Stimulated activated CD8-positive, alpha-beta memory T cell treated with anti-CD3 and anti-CD28 coated beads, Interleukin-12 subunit alpha, Interleukin-12 subunit beta, amount 100 ng/mL, for 24 hours (primary cell): ENCODE results near the gene ACACA.

Experiments
- DNase-seq: peaks from one replicate; pipeline ENCODE4 v3.0.0-alpha.2; 2020; ENCODE audit errors: extremely low read depth

The ACACA gene

GRCh38 chr17:37292429-37293139, 114.1 kb downstream of the ACACA start:
- DNase-seq: no peak

GRCh38 chr17:37291351-37291750, 115.3 kb downstream of the ACACA start:
- no peak for DNase-seq

GRCh38 chr17:37286430-37286829, 120.2 kb downstream of the ACACA start:
- no peak for DNase-seq

DNA sequence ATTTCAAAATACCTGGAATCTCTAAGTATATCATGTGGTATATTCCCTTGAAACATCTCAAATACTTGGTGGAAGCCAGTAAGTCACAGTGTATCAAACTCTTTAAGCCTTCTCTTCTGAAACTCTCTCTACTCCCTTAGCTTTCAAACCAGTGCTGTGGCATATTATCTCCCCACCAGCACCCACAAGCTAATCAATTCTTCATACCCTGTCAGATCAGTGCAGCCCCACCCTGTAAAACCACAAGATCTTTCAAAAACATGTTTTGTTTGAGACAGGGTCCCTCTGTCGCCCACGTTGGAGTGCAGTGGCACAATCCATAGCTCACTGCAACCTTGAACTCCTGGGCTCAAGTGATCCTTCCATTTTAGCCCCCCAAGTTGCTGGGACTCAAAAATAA, 122.4 kb downstream of the ACACA start:
- no peak for DNase-seq

DNA sequence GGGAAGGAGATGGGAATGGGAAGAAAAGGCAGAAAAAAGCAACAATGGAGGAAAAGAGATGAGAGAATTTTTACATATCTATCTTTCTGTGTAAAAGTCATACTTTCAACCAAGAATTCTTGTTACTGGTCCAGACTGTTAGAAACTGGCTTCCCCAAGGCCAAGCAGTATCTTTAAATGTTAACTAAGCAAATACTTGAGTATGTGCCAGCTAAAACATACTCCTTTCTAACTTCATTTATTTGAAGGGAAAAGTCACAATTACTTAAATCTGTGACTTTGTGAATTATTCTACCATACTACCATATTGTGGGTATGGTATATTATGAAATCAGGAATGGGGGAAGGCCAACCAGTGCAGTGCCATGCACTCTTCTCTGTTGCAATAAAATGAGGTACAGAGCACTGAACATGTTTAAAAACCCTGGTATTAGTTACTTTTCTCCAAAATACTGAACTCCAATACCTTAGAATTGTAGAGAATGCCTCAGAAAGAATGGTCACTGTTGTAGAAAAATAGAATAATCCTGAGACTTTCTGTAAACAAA, 123.1 kb downstream of the ACACA start:
- no peak for DNase-seq

DNA sequence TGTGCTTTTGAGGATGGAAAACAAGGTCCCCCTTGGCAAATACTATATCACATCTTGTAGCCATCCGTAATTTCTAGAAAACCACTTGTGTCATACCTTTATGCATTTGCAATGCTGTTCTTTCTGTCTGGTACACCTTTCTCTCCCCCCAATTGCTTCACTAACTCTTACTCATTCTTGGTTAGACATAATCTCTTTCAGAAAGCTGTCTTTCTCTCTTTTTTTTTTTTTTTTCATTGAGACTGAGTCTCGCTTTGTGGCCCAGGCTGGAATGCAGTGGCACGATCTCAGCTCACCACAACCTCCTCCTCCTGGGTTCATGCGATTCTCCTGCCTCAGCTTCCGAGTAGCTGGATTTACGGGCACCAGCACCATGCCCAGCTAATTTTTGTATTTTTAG, 125.8 kb downstream of the ACACA start:
- no peak for DNase-seq

GRCh38 chr17:37278247-37278894, 128.3 kb downstream of the ACACA start:
- no peak for DNase-seq

GRCh38 chr17:37276475-37276874, 130.2 kb downstream of the ACACA start:
- DNase-seq: no peak

GRCh38 chr17:37274461-37274860, 132.2 kb downstream of the ACACA start:
- DNase-seq: no peak

DNA sequence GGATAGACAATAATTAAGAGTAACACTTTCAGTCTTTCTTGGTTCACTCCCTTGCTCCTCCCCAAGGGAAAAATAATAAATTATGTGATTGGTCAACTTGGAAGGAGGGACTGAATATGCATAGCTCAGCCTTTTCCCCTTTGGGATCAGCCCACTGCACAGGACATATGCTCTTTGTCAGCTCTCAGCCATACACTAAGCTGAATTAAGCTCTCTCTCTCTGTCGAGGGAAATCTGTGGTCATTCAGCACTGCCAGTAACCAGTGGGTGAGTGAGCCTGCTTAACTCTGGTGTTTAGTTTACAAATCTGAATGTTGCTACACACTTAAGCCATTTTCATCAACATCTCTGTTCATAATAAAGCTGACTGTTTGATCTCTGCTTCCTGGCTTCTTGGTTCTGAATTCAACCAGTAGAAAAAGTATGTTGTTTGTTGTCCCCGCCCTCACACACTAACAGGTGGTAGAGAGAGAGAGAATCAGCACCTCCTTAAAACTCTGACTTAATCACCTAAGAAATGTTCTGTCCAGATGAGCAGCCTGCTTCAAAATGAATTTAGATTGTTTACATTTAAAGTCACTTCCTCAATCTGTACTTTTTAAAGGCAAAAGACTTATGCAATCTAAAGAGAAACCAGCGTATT, 133.1 kb downstream of the ACACA start:
- no peak for DNase-seq

- DNase-seq: no peak
Measured at GRCh38 chr17:37265446-37266173, 141.0 kb downstream of the ACACA start.

DNA sequence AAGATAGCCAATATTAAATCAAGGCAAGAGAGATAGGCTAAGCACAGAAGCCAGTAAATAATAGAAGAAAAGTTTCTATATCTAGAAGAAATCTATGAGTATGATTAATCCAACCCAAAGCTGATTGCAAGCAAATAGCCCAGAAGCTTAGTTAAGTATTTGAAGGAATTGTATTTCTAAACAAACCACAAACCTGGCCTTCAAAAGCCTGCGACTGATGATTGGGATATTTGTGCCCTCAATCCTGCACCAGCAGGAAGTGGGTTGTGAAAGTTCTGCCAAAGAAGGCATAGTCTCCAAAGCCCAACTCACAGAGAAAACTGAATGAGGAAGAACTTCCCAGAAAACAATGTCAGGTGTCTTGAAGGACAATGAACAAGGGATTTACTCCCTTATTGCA, 145.3 kb downstream of the ACACA start:
- no peak for DNase-seq

DNA sequence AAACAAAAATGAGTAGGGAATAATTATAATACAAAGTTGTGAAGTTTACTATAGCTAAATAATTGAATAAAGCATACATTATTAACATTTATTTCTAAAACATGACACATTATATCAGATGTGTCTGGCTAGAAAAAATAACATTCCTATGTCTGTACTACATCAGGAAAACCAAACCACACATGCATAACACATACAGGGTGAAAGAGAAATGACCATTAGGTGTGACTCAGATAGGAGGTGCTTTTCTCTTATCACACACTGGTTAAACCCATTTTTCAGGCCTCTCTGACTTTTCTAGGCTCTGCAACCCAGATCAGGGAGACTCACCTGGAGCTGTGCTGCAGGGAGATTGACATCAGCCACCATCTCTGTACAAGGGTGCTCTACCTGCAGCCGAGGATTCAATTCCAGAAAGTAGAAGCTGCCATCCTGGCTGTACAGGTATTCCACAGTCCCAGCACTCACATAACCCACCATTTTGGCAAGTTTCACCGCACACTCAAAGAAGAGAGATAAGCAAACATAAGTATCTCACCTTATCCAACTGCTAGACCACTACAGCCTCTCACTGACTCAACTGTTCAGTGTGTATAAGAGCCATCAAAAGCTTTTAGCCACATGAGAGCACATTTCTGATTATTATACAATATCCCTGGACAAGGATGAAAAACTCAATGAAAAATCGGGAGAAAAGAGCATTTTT, 147.5 kb downstream of the ACACA start:
- DNase-seq: no peak

GRCh38 chr17:37256627-37257026, 150.0 kb downstream of the ACACA start:
- DNase-seq: no peak

DNA sequence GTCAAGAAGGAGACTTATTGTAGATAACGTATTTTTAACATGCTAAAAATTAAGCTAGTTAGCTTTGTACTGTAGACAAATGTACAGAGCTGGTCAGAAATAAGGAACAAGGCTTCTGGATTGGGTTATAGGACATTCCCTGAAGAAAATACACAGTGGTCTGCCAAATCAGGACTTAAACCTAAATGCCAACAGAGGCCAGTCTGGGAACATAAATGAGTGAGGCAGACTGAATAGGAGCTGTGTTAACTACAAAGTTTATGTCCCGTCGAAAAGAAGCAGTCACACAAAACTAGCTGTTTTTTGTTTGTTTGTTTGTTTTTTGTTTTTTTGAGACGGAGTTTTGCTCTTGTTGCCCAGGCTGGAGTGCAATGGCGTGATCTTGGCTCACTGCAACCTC, 151.2 kb downstream of the ACACA start:
- no peak for DNase-seq

- no peak for DNase-seq
Measured at GRCh38 chr17:37247825-37248224, 158.8 kb downstream of the ACACA start.

DNA sequence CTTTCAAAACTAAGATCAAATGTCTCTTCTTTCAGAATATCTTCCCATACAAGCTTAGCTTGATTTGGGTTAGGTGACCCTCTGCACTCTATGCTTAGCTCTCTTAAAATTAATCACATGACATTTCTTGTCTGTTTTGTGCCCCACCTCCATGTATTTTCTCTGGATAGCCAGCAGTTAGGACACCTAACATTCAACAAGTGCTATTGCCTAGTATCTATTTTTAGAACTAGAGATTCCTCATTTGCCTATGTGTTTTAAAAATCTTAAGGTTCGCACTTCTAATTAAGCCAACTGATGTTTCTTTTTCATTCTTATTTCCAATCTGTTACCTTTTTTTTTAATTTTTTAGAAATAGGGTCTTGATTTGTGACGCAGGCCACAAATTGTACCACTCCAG, 160.6 kb downstream of the ACACA start:
- no peak for DNase-seq

- DNase-seq: no peak
Measured at GRCh38 chr17:37240381-37240780, 166.3 kb downstream of the ACACA start.

DNA sequence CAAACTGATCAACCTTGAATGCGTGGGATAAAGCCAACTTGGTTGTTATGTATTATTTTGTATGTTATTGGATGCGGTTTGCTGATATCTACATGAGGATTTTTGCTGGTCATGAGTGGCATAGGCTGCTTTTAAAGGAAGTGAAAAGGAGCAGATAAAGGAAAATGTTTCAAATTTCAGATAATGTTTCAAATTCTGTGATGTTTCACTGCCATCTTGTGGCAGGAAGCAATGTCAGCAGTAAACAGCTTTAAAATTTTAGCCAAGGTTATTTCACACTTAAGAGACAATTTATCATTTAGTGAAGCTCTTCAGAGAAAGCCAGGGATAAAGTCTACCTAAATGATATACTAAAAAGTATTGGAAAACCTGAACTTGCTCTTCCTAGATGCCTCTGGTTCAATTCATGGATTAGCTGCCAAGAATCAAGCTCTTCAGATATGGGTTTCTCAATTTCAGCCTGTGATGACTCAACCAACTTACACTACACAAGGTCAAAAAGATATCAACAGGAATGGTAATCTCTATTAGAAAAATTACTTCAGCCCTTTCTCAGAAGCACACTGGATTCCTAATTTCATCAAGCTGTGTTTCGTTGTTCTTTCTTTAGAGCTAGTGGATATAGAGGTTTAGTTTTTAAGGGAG, 166.8 kb downstream of the ACACA start:
- DNase-seq: no peak

GRCh38 chr17:37234106-37234505, 172.5 kb downstream of the ACACA start:
- DNase-seq: no peak

- no peak for DNase-seq
Measured at GRCh38 chr17:37233036-37233435, 173.6 kb downstream of the ACACA start.
